HCT116 (cell line): ENCODE data around the gene CLEC19A. TPM values are rescaled to one million over a fixed set of nuclear protein-coding genes. Genes with fewer than 3 reads are reported as not detected.

Experiments used
- ATAC-seq: fragments of 200-7000 bp; cut with Tn5 transposase; 2 replicates; pipeline ENCODE4 v1.9.1; 2020; ENCODE audit warnings: mild to moderate bottlenecking, moderate library complexity
- BruUV-seq: library from RNA; stranded (reverse); fragments of 400-500 nt; replicated peaks from 2 replicates; lab custom pipeline; 2021; lab: Mats Ljungman, UMichigan
- CTCF ChIA-PET: fragments of 300-600 bp; sonication (Branson Sonifier 250); formaldehyde crosslinking; loops from one replicate; lab custom pipeline; 2021; ENCODE audit warnings: antibody characterized with exemption; lab: Charles Lee
- POLR2A ChIA-PET: fragments of 300-600, 350-600 bp; sonication (Branson Sonifier 250); formaldehyde crosslinking; loops from one replicate; lab custom pipeline; 2021; ENCODE audit warnings: antibody characterized with exemption; lab: Charles Lee
- RAD21 ChIA-PET, 2 experiments: fragments of 300-600 bp; sonication (Branson Sonifier 250); formaldehyde crosslinking; loops; one replicate each; lab custom pipeline; 2023; ENCODE audit warnings: low total read pairs in 2 of 2; ENCODE audit not compliant: uncharacterized antibody in 2 of 2, unreplicated experiment in 2 of 2, low non-redundant PET in 1 of 2; lab: Charles Lee
- DNase-seq: peaks from one replicate; pipeline ENCODE4 v3.0.0-alpha.2; 2010; ENCODE audit warnings: low read depth, low spot score
- H2AFZ ChIP-seq: fragments of 200-600 bp; shearing (Covaris generic), sonication (generic); 2 replicates; pipeline ENCODE4 v1.6.1; 2017; ENCODE audit warnings: low read depth, mixed run types, mixed read lengths, antibody characterized with exemption, low read length; ENCODE audit not compliant: poor library complexity, severe bottlenecking
- H3K27ac ChIP-seq: 2 replicates; pipeline ENCODE4 v1.5.1; 2012; ENCODE audit warnings: low read depth, low read length
- H3K27me3 ChIP-seq: fragments of 200-600 bp; sonication (generic); 2 replicates; pipeline ENCODE4 v1.6.1; 2016; ENCODE audit warnings: mixed run types, low read length, mixed read lengths; ENCODE audit not compliant: insufficient read depth
- H3K36me3 ChIP-seq, 2 experiments: fragments of 200-500 bp in 1 of 2; fragments of 200-600 bp in 1 of 2; sonication (Bioruptor generic) in 1 of 2; sonication (generic) in 1 of 2; 2 replicates each; pipeline versions ENCODE4 v1.5.1 to v1.6.1; 2014 to 2016; ENCODE audit warnings: low read length in 2 of 2, inconsistent platforms in 1 of 2, mixed read lengths in 1 of 2, mixed run types in 1 of 2; ENCODE audit not compliant: insufficient read depth in 2 of 2, control insufficient read depth in 1 of 2
- H3K4me1 ChIP-seq, 2 experiments: fragments of 200-600 bp in 1 of 2; sonication (generic) in 1 of 2; 2 replicates each; pipeline versions ENCODE4 v1.5.1 to v1.6.1; 2012 to 2017; ENCODE audit warnings: low read length in 2 of 2, inconsistent platforms in 1 of 2, mild to moderate bottlenecking in 1 of 2, mixed read lengths in 1 of 2, mixed run types in 1 of 2, moderate library complexity in 1 of 2; ENCODE audit not compliant: insufficient read depth in 2 of 2, control insufficient read depth in 1 of 2
- H3K4me2 ChIP-seq: fragments of 200-600 bp; sonication (generic); 2 replicates; pipeline ENCODE4 v1.6.1; 2017; ENCODE audit warnings: mixed run types, low read length, mixed read lengths
- H3K4me3 ChIP-seq, 2 experiments: fragments of 200-600 bp in 1 of 2; sonication (generic) in 1 of 2; replicated peaks in 1 of 2; 2 replicates each; pipeline ENCODE4 v1.5.1; 2011 to 2016; ENCODE audit warnings: low read length in 2 of 2, control low read depth in 1 of 2, low read depth in 1 of 2, mild to moderate bottlenecking in 1 of 2, mixed read lengths in 1 of 2, mixed run types in 1 of 2
- H3K79me2 ChIP-seq: fragments of 200-600 bp; sonication (generic); 2 replicates; pipeline ENCODE4 v1.6.1; 2017; ENCODE audit warnings: mild to moderate bottlenecking, mixed run types, low read length, moderate library complexity, mixed read lengths; ENCODE audit not compliant: insufficient read depth
- H3K9ac ChIP-seq: fragments of 200-600 bp; sonication (generic); 2 replicates; pipeline ENCODE4 v1.6.1; 2016; ENCODE audit warnings: low read length, mixed read lengths
- H3K9me2 ChIP-seq: fragments of 200-600 bp; sonication (generic), shearing (Covaris generic); 2 replicates; pipeline ENCODE4 v1.6.1; 2017; ENCODE audit warnings: mixed run types, mild to moderate bottlenecking, moderate library complexity; ENCODE audit not compliant: insufficient read depth
- H3K9me3 ChIP-seq, 2 experiments: fragments of 200-500 bp in 1 of 2; fragments of 200-600 bp in 1 of 2; sonication (Bioruptor generic) in 1 of 2; sonication (generic) in 1 of 2; 2 replicates each; pipeline ENCODE4 v1.6.1; 2014 to 2017; ENCODE audit warnings: low read length in 2 of 2, mixed read lengths in 2 of 2, inconsistent platforms in 1 of 2, low read depth in 1 of 2, mild to moderate bottlenecking in 1 of 2, mixed run types in 1 of 2, moderate library complexity in 1 of 2; ENCODE audit not compliant: control insufficient read depth in 1 of 2, insufficient read depth in 1 of 2
- H4K20me1 ChIP-seq: fragments of 200-600 bp; sonication (generic), shearing (Covaris generic); 2 replicates; pipeline ENCODE4 v1.6.1; 2017; ENCODE audit warnings: mixed run types, mild to moderate bottlenecking, moderate library complexity; ENCODE audit not compliant: insufficient read depth
- EGR1 ChIP-seq: IDR thresholded peaks from 2 replicates; pipeline ENCODE4 v1.6.1; 2012; ENCODE audit warnings: low read depth
- YY1 ChIP-seq: IDR thresholded peaks from 2 replicates; pipeline ENCODE4 v1.6.1; 2011; ENCODE audit warnings: low read length, low read depth, moderate library complexity, mild to moderate bottlenecking; ENCODE audit not compliant: insufficient replicate concordance; ENCODE audit errors: extremely low read depth
- ZBTB33 ChIP-seq: IDR thresholded peaks from 2 replicates; pipeline ENCODE4 v1.6.1; 2011; ENCODE audit warnings: mild to moderate bottlenecking, low read length, moderate library complexity; ENCODE audit not compliant: insufficient replicate concordance; ENCODE audit errors: extremely low read depth
- intact Hi-C: fragments of 100-400 bp; cut with micrococcal nuclease; formaldehyde crosslinking; loops from 2 replicates; pipeline ENCODE4 v1.10.0; 2022
- total RNA-seq: library from RNA; stranded (reverse); gene quantifications from one replicate; pipeline ENCODE4 v1.2.1, GENCODE V29; 2021; ENCODE audit not compliant: unreplicated experiment
- TF ChIP-seq, protein P1 (sequence below): IDR thresholded peaks from 2 replicates; pipeline ENCODE4 v1.6.1; 2012; ENCODE audit warnings: low read depth

The CLEC19A gene
- total RNA-seq, 1 experiment from 2014 or later = not detected

- Histone ChIP-seq H4K20me1 (no peaks in the 10 kb centered on the region), H2AFZ (no peak overlapping the region), H3K4me2 (no peak overlapping the region), H3K27ac (no peak overlapping the region), H3K79me2 (no peaks in the 10 kb centered on the region), H3K4me3 (no peak overlapping the region), H3K27me3 (no peaks in the 10 kb centered on the region), H3K36me3 (no peaks in the 10 kb centered on the region), H3K9ac (no peak overlapping the region), H3K9me3 (no peaks in the 10 kb centered on the region), H3K4me1 (no peaks in the 10 kb centered on the region), H3K9me2 (no peaks in the 10 kb centered on the region)
- ATAC-seq = no peak
- intact Hi-C loops = no loop called here
- ChIA-PET RAD21 (no interaction called here), CTCF (no interaction called here), POLR2A (no interaction called here)
- no TSS peak for BruUV-seq
- no peak for DNase-seq
- TF ChIP-seq YY1 (no peak), ZBTB33 (no peak), EGR1 (no peak)
- TF ChIP-seq, protein P1, sequence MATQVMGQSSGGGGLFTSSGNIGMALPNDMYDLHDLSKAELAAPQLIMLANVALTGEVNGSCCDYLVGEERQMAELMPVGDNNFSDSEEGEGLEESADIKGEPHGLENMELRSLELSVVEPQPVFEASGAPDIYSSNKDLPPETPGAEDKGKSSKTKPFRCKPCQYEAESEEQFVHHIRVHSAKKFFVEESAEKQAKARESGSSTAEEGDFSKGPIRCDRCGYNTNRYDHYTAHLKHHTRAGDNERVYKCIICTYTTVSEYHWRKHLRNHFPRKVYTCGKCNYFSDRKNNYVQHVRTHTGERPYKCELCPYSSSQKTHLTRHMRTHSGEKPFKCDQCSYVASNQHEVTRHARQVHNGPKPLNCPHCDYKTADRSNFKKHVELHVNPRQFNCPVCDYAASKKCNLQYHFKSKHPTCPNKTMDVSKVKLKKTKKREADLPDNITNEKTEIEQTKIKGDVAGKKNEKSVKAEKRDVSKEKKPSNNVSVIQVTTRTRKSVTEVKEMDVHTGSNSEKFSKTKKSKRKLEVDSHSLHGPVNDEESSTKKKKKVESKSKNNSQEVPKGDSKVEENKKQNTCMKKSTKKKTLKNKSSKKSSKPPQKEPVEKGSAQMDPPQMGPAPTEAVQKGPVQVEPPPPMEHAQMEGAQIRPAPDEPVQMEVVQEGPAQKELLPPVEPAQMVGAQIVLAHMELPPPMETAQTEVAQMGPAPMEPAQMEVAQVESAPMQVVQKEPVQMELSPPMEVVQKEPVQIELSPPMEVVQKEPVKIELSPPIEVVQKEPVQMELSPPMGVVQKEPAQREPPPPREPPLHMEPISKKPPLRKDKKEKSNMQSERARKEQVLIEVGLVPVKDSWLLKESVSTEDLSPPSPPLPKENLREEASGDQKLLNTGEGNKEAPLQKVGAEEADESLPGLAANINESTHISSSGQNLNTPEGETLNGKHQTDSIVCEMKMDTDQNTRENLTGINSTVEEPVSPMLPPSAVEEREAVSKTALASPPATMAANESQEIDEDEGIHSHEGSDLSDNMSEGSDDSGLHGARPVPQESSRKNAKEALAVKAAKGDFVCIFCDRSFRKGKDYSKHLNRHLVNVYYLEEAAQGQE = no peak
These were observed 21.3 kb upstream of the CLEC19A start for GRCh38 chr16:19264123-19264673.
